NB4 (cell line): ENCODE measurements around the gene CTNNA2.

Experiments used
- DNase-seq: peaks from one replicate; pipeline ENCODE4 v3.0.0; 2010; ENCODE audit warnings: low read depth
- H3K4me3 ChIP-seq: one replicate; pipeline ENCODE4 v1.5.1; 2011; ENCODE audit warnings: mild to moderate bottlenecking, low read depth, low read length, moderate library complexity
- CTCF ChIP-seq: IDR thresholded peaks from one replicate; pipeline ENCODE4 v1.5.1; 2012; ENCODE audit warnings: low read depth, low read length
- MAX ChIP-seq: IDR thresholded peaks from 2 replicates; pipeline ENCODE4 v1.6.1; 2011; ENCODE audit warnings: low read depth, low read length
- MYC ChIP-seq: IDR thresholded peaks from 2 replicates; pipeline ENCODE4 v1.6.1; 2011; ENCODE audit warnings: low read depth, low read length
- POLR2A ChIP-seq: IDR thresholded peaks from 2 replicates; pipeline ENCODE4 v1.6.1; 2011; ENCODE audit warnings: mild to moderate bottlenecking; ENCODE audit not compliant: insufficient read length; ENCODE audit errors: extremely low read depth

CTNNA2 gene

GRCh38 chr2:80560326-80560725 is 1047.5 kb downstream of the CTNNA2 start:
- DNase-seq: peak; percentile 44
- H3K4me3 ChIP-seq: no peak overlapping the region
- TF ChIP-seq MAX (no peak), CTCF (no peak), MYC (no peak), POLR2A (no peak)

- no peak for TF ChIP-seq MAX
- TF ChIP-seq CTCF: no peak
- TF ChIP-seq POLR2A: no peak
- TF ChIP-seq MYC: no peak
- no peak overlapping the region for H3K4me3 ChIP-seq
- no peak for DNase-seq
Measured at GRCh38 chr2:80568011-80568410, 1055.2 kb downstream of the CTNNA2 start.

- no peak overlapping the region for H3K4me3 ChIP-seq
- DNase-seq: no peak
- TF ChIP-seq CTCF (no peak), POLR2A (no peak), MAX (no peak), MYC (no peak)
Measured at GRCh38 chr2:80573167-80573566, 1060.3 kb downstream of the CTNNA2 start.

GRCh38 chr2:80573950-80574349 is 1061.1 kb downstream of the CTNNA2 start:
- TF ChIP-seq POLR2A: no peak
- no peak overlapping the region for H3K4me3 ChIP-seq
- DNase-seq: no peak

- no peak for DNase-seq
- TF ChIP-seq POLR2A (no peak), MAX (no peak), MYC (no peak), CTCF (no peak)
- H3K4me3 ChIP-seq: no peak overlapping the region
Measured at GRCh38 chr2:80579756-80580155, 1066.9 kb downstream of the CTNNA2 start.

GRCh38 chr2:80591233-80591632 is 1078.4 kb downstream of the CTNNA2 start:
- no peak overlapping the region for H3K4me3 ChIP-seq
- no peak for DNase-seq
- no peak for TF ChIP-seq MAX
- no peak for TF ChIP-seq MYC
- TF ChIP-seq POLR2A: no peak
- no peak for TF ChIP-seq CTCF
